ENCODE measurements around the gene ABHD15.
"Not testable (repeated sequence)": the region's sequence is repeated elsewhere in the genome, so short reads cannot be mapped to it uniquely, and the experiment has no call there.

Gene ABHD15

GRCh38 chr17:29568331-29569244, 1.8 kb upstream of the ABHD15 start, which contains the start of gene TP53I13:
Gene TP53I13 (plus strand): TSS chr17:29568701. CDS start chr17:29568759, 58 bp downstream.
- peak; percentile 55 to 84 for DNase-seq

DNA sequence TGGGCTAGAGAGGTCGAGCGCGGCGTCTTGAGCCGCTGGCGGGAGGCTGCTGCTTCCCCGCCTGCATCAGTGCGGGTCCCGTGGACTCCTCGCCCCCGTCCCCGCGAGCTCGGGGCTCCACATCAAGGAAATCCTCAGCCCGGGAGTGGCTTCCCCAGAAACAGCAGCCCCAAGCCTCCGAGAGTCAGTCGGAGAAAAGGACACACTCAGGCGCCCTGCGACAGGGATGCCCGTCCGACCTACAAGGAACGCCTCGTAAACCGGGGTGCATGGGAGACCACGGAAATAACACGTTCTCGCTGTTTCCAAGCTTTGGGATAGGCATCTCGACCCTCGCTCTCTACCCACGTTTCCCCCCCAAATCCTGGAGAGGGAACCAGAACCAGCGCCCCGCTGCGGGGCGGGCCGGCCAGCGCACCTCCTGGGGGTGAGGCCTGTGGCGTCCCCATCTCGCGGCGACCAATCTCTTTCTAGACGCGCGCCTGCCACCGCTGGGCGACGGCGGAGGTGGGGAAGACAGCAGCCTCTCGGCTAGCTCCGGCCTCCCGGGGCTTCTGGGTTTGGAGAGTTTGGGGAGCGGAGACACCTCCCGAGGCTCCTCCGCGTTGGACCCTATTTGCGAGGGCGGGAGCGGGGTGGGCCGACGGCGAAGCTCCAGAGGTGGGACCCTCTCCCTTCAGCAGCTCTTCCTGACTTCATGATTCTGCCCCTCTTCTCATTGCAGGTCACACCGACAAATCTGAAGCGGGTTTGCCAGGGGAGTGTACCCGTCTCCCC, 905 bp upstream of the ABHD15 start:
- peak; percentile 23 to 36 for DNase-seq

DNA sequence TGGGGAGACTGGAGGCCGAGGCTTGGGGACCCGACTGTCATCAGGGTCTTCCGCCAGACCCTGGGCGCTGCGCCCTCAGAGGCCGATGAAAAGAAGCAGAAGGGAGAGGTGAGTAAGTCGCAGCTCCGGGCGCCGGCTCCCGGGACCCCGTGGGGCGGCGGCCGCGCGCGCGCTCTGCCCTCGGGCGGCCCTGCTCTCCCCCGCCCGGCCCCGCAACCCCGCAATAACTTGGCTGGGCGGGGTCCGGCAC, 392 bp upstream of the ABHD15 start:
- DNase-seq, result no peak

- peak; percentile 18 to 41 for DNase-seq
These were observed 979 bp downstream of the ABHD15 start for GRCh38 chr17:29565643-29566472.

DNA sequence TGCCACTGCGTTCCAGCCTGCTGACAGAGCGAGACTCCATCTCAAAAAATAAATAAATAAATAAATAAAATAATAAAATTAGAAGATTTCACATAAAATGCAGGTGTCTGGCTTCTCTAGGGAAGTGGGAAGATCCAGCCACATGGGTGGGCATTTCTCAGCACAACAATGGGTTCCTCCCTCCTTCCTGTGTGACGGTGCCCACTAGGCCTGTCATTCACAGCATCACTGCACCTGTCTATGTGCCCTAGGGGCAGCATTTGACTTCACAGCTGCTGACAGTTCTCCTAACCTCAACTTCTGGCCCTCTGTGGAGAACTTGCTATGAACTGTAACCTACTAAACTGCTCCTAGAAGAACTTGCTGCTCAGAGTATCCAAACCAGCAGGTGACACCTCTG, 3.0 kb downstream of the ABHD15 start:
- no peak for DNase-seq

GRCh38 chr17:29562615-29563014, 4.2 kb downstream of the ABHD15 start:
- DNase-seq, result no peak

GRCh38 chr17:29561554-29562517, 5.0 kb downstream of the ABHD15 start:
- DNase-seq, result no peak

DNA sequence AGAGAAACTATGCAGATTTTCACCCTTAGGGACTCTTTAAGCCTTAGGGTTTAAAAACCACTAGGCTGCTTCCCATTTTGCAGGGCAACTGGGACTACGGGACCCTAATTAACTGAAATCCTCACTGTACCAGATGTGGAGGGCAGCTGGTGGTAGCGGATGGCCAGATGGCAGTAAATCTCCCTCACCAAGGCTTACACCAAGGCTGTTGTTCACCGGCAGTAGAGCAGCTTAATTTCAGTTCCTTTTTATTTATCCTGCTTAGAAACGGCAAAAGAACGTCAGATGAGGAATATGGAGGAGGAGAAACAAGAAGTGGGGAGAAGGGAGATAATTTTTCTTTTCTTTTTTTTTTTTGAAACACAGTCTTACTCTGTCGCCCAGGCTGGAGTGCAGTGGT, 6.5 kb downstream of the ABHD15 start:
- DNase-seq, result no peak

DNA sequence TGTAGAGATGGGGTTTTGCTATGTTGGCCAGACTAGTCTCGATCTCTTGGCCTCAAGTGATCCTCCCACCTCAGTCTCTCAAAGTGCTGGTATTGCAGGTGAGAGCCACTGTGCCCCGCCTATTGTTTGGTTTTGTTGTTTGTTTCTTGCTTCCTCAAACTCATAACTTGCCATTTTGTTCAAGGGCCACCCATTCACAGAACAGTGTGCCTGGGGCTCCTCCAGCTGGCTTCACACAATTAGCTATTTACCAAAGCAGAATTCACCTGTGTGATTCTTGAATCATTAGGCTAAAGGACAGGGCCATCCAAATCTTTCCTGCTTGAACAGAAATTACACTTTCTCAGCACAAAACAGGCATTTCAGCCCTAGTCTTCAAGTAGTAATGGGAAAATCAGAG, 7.2 kb downstream of the ABHD15 start:
- no peak for DNase-seq

DNA sequence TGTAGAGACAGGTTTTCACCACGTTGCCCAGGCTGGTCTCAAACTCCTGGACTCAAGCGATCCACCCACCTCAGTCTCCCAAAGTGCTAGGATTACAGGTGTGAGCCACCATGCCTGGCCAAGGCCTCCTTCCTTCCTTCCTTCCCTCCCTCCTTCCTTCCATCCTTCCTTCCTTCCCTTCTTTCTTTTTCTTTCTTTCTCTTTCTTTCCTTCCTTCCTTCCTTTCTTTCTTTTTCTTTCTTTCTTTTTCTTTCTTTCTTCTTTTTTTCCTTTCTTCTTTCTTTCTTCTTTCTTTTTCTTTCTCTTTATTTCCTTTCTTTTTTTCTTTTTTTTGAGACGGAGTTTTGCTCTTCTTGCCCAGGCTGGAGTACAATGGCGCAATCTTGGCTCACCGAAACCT, 8.7 kb downstream of the ABHD15 start:
- not testable (repeated sequence) for DNase-seq

DNA sequence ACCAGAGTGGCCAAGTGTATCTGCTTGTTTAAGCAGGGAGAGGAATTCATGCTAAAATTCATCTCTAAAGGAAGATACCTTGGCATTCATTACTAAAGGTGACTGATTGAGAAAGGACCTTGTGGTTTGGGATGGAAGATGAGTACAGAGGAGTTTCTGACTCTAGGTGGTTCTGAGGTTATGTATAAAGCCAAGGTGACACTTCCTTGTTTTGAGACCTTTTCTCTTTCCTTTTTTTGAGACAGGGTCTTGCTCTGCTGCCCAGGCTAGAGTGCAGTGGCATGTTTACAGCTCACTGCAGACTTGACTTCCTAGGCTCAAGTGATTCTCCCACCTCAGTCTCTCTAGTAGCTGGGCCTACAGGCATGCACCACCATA, 9.1 kb downstream of the ABHD15 start:
- DNase-seq, result no peak

DNA sequence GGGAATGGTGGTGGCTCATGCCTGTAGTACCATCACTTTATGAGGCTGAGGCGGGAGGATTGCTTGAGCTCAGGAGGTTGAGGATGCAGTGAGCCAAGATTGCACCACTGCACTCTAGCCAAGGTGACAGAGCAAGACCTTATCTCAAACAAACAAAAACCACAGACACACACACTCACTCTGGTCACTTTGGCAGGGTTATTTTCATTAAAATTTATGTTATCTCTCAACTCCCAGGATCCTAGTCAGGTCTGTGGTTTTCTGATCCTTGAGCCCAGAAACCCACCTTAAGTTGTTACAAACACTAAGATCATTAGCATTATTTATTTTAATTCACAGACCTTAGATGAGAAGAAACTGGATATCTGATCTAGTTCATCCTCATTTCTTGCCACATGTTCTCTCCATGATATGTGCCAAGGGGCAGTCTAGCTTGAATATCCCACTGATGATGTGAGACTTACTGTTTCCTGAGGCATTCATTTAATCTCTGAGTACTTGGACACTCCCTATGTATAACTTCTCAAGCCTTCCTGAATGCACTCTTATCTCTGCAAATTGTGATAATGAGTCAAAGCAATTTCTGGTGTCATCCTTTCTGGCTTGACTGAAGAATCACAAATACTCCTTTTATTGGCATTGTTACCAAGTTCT, 9.6 kb downstream of the ABHD15 start:
- DNase-seq, result no peak

DNA sequence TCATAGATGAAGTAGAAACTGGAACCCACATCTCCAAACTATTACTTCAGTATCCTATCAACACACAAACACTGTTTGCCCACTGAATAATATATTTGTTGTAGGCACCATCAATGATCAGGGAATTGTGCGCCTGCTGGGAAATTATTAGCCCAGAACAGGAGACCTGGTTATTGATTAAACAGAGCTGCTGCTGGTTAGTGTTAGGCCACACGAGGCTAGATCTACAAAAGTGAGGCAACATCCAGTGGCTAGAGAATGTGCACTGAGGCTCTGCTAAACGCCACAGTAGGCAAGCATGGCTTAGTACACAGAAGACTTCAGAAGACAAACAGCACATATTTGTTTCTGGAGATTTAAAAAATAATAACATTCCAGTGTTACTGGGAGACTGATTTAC, 11.0 kb downstream of the ABHD15 start:
- no peak for DNase-seq

GRCh38 chr17:29549177-29549923, 17.5 kb downstream of the ABHD15 start:
- DNase-seq, result no peak

DNA sequence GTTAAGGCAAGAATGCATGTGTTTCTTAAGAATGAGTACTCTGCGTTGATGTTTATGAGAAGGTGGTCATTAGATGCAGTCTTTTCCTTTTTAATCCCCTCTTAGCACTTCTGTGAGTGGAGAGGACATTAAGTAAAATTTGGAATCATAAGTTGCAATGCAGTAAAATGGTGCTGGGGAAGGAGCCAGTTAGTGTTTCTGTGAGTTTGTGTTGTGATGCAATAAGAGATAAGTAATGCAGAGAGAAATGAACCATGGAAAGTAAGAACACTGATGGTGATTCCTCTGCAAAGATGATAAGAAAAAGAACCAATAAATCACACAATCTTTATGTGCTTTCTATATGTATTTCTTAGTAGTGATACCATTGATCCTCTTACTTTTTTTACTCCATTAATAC, 20.0 kb downstream of the ABHD15 start:
- no peak for DNase-seq

DNA sequence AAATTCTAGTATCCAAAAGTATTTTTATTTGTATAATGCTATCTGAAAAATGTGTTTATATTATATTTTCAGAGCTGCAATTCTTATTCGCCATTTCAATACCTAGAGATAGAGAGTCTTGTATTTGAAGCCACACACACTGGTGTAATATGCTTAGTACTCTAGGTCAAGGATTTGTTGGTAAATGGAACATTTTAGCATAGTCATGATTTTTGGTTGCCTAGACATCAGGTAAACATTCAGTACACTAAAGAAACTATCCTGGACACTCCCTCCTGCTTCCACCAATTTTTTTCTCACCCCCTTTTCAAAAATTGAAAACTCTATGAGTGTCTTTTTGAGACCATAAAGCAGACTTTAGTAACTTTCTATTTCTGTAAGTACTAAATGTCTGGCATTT, 20.8 kb downstream of the ABHD15 start:
- no peak for DNase-seq

DNA sequence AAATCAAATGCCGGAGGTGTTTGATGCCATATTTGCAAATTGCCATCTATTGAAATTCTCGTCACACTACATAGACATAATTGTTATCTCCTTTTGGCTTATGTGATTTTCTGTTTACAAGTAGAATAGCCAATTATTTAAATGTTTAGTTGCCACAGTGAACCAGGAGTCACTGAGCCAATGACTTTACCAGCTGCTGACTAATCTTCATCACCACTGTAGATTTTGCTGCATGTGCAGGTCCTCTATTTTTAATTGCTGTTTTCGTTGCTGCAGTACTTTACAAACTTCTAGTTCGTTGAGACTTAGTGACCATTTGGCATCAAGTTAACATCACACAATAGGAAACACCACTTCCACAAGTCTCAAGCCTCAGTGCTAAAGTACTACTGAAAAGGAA, 22.8 kb downstream of the ABHD15 start:
- no peak for DNase-seq

DNA sequence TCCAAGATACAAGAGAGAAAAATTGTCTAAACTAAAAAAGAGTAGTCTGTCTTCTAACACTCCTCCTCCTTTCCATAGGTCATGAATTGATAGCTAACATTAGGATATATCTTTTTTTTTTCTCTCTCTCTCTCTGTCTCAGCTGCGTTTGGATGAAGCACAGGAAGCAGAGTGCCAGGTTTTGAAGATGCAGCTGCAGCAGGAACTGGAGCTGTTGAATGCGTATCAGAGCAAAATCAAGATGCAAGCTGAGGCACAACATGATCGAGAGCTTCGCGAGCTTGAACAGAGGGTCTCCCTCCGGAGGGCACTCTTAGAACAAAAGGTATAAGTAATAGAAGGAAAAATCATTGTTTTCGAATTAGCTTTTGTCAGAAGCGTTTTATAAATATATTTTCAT, 32.9 kb downstream of the ABHD15 start:
- no peak for DNase-seq

- DNase-seq, result no peak
These were observed 40.5 kb downstream of the ABHD15 start for GRCh38 chr17:29526322-29526721.

- DNase-seq, result no peak
These were observed 42.1 kb downstream of the ABHD15 start for GRCh38 chr17:29524692-29525091.

- no peak for DNase-seq
These were observed 48.5 kb downstream of the ABHD15 start for GRCh38 chr17:29518359-29518758.
